GM12875 (cell line): ENCODE measurements around the gene ZG16.
A peak's percentile ranks its signal among the peaks of the same experiment; 100 is the strongest.
"Not testable (repeated sequence)": the region's sequence is repeated elsewhere in the genome, so short reads cannot be mapped to it uniquely, and the experiment has no call there.

ENCODE experiments used
- H3K4me3 ChIP-seq: one replicate; pipeline ENCODE4 v1.5.1; 2011; ENCODE audit warnings: low read depth, low read length, control low read depth
- TF ChIP-seq, protein P1 (sequence below): IDR thresholded peaks from 2 replicates; pipeline ENCODE4 v1.5.1; 2011; ENCODE audit warnings: low read depth, mild to moderate bottlenecking, control low read depth, inconsistent platforms, low read length, moderate library complexity, borderline replicate concordance; ENCODE audit not compliant: insufficient read depth

The ZG16 gene, protein sequence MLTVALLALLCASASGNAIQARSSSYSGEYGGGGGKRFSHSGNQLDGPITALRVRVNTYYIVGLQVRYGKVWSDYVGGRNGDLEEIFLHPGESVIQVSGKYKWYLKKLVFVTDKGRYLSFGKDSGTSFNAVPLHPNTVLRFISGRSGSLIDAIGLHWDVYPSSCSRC

DNA sequence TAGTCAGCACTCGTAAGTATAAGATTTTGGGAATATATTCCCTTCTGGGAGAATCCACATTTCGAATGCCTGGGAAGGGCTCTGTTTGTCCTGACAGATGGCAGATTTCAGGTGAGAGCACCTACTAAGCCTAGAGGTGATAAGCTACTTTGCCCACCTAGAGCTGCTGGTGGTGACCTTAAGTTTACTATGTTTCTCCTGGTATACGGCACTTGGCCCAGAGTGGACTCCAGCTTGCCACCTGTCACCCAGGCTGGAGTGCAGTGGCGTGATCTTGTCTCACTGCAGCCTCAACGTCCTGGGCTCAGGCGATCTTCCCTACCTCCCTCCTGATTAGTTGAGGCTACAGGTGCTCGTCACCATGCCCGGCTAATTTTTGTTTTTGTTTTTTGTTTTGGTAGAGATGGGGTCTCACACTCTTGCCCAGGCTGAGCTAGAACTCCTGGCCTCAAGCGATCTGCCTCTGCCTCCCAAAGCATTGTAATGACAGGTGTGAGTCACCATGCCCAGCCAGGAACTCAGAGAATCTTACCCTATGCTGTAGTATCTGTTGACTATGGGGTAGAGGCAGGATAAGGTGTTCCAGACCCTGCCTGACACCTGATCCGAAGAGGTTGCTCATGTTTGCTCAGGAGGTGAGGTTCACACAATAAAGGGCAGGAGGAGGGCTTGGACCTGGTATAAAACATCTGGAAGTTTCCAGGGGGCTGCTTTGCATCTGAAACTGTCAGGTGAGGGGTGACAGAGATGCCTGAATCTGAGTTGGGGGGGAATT is at the start of gene ZG16:
TSS of gene ZG16 (plus strand) at position 681 of the 775 bp plus-strand sequence. CDS start 1,011 bp downstream, outside the sequence.
- H3K4me3 ChIP-seq = no peak within 1 kb of the TSS
- TF ChIP-seq, protein P1, sequence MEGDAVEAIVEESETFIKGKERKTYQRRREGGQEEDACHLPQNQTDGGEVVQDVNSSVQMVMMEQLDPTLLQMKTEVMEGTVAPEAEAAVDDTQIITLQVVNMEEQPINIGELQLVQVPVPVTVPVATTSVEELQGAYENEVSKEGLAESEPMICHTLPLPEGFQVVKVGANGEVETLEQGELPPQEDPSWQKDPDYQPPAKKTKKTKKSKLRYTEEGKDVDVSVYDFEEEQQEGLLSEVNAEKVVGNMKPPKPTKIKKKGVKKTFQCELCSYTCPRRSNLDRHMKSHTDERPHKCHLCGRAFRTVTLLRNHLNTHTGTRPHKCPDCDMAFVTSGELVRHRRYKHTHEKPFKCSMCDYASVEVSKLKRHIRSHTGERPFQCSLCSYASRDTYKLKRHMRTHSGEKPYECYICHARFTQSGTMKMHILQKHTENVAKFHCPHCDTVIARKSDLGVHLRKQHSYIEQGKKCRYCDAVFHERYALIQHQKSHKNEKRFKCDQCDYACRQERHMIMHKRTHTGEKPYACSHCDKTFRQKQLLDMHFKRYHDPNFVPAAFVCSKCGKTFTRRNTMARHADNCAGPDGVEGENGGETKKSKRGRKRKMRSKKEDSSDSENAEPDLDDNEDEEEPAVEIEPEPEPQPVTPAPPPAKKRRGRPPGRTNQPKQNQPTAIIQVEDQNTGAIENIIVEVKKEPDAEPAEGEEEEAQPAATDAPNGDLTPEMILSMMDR = no peak

DNA sequence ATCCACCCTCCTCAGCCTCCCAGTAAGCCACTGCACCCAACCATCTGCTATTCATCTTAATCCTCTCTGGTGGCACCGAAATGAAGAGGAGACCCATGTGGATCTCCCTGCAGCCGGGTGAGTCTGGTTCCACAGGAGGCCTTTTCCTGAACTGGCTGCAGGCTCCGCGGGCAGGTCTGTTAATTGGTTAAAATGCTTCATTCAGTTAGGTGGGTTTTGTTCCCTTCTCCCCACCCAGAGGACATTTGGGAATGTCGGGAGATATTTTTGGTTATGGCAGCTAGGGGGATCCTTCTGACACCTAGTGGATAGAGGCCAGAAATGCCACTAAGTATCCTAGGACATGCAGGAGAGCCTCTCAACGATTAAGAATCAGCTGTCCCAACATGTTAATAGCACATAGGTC is 48.9 kb upstream of the ZG16 start:
- H3K4me3 ChIP-seq = no peak overlapping the region
- TF ChIP-seq, protein P1 = peak; percentile 55; the same call in 1 of the 2 replicates

DNA sequence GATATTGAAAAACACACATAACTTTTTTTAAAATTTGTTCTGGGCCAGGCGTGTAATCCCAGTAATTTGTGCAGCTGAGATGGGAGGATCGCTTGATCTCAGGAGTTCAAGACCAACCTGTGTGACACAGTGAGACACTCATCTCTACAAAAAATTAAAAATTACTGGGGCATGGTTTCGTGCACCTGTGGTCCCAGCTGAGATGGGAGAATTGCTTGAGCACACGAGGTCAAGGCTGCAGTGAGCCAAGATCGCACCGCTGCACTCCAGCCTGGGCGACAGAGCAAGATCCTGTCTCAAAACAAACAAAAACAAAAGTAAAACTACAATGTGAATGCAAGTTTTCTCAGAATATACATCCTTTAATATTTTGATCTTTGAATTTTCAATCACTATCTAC is 47.4 kb upstream of the ZG16 start:
- no peak overlapping the region for H3K4me3 ChIP-seq
- TF ChIP-seq, protein P1 = no peak

DNA sequence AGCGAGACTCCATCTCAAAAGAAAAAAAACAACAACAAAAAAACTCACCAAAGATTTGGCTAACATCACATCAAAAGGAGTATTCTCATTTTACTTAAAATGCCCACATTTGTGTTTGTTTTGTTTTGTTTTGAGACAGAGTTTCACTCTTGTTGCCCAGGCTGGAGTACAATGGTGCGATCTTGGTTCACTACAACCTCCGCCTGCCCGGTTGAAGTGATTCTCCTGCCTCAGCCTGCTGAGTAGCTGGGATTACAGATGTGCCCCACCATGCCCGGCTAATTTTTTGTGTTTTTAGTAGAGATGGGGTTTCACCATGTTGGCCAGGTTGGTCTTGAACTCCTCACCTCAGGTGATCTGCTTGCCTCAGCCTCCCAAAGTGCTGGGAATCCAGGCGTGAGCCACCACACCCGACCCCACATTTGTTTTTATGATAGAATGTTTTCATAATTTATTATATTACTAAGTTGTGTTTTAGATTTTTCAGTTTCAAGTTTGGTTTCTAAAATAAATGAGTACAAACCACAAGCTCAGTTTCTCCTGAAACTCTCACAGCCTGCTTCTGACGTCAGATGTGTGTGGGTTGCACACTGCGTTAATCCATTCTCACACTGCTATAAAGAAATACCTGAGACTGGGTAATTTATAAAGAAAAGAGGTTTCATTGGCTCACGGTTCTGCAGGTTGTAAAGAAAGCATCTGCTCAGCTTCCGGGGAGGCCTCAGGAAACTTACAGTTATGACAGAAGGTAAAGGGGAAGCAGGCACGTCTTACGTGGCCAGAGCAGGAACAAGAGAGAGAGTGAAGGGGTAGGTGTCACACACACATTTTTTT is 46.1 kb upstream of the ZG16 start:
- not testable (repeated sequence) for H3K4me3 ChIP-seq

DNA sequence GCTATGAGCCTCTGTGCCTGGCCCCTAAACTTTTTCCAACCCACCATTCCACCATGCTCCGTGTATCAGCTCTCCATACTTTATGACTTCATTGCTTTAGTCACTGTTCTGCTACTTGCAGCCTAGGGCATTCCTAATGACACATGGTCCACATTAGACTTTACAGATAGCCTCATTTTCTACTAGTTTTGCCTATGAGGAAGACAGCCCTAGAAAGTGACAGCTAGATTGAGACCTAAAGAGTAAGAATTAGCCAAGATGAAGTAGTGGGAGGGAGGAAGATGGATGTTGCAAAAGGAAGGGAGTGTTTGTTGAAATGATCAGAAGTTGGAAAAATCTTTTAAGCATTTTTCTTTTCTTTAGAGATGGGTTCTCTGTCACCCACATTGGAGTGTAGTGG is 43.3 kb upstream of the ZG16 start:
- TF ChIP-seq, protein P1 = no peak
- H3K4me3 ChIP-seq = no peak overlapping the region

DNA sequence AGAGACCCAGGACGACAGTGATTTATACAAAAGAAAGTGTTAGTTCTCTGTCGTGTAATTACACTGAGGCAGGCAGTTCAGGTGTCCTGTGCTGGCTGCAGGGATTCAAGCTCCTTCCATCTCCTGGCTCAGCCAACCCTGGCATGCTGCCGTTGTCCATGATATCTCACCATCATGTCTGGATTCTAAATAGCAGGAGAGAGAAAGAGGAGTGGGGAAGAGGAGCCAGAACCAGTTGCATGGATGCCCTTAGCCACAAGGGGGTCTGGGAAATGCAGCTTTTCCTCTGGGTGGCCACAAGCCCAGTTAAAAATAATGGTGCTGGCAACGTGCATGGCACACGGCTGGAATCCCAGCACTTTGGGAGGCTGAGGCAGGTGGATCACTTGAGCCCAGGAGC is 41.9 kb upstream of the ZG16 start:
- TF ChIP-seq, protein P1 = peak; percentile 13; the same call in 1 of the 2 replicates
- no peak overlapping the region for H3K4me3 ChIP-seq

DNA sequence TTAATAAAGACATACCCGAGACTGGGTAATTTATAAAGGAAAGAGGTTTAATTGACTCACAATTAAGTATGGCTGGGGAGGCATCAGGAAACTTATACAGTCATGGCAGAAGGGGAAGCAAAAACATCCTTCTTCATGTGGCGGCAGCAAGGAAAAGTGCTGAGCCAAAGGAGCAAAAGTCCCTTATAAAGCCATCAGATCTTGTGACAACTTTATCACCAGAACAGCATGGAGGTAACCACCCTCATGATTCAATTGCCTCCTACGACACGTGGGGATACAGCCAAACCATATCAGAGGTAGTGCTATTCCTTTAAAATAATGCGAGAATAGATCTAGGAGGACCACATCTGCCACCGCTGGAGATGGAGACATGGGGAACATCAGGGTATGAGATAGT is 41.3 kb upstream of the ZG16 start:
- H3K4me3 ChIP-seq = no peak overlapping the region
- TF ChIP-seq, protein P1 = no peak
